Activated T-cell treated with anti-CD3 and anti-CD28 coated beads, Interleukin-2, amount 50 U/mL, for 24 hours (primary cell): ENCODE data around the gene WNT3.
"Not testable (repeated sequence)": the region's sequence is repeated elsewhere in the genome, so short reads cannot be mapped to it uniquely, and the experiment has no call there.

ENCODE experiments used
- DNase-seq: peaks from one replicate; pipeline ENCODE4 v3.0.0-alpha.2; 2020
- H3K27ac Mint-ChIP-seq: 2 replicates; pipeline ENCODE4 v1.8.0; 2020; ENCODE audit warnings: mild to moderate bottlenecking, mixed read lengths
- H3K27me3 Mint-ChIP-seq: 2 replicates; pipeline ENCODE4 v1.8.0; 2020; ENCODE audit warnings: mixed read lengths
- H3K36me3 Mint-ChIP-seq: 2 replicates; pipeline ENCODE4 v1.8.0; 2020; ENCODE audit warnings: low read depth, mixed read lengths
- H3K4me1 Mint-ChIP-seq: 2 replicates; pipeline ENCODE4 v1.8.0; 2020; ENCODE audit warnings: low read depth, mixed read lengths
- H3K4me3 Mint-ChIP-seq: 2 replicates; pipeline ENCODE4 v1.8.0; 2020; ENCODE audit warnings: mild to moderate bottlenecking, moderate library complexity, mixed read lengths
- H3K9me3 Mint-ChIP-seq: 2 replicates; pipeline ENCODE4 v1.8.0; 2020; ENCODE audit warnings: mixed read lengths

WNT3 gene

DNA sequence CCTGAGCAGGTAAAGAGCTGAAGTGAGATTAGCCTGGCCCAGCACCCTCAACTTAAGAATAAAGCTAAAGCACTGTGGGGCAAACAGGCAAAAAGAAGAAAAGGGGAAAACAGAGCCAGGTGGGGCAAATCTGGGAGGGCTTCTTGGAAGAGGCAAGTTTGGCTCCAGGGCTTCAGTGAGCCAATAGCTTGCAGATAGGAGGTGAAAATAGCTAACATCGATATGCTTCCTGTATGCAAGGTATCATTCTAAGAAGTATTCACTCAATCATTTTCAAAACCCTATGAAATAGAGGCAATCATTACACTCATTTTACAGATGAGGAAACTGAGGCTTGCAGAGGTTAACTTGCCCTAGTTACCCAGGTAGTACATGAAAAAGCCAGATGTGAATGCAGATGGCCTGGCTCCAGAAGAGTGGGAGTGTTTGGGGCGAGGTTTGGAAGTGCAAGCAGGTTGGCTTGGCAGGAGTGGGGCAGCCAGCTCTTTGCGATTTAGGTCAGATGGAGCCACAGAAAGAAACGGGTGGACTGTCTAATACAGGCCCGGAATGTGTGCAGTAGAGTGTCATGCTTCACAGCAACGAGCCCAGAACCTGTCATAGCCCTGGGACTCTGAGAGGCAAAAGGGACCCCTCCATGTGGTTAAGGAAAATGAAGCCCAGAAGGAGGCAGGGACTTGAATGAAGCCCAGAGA is 5.7 kb downstream of the WNT3 start:
- Mint-ChIP-seq H3K27me3 (peaks cover 68% of the 10 kb centered on the region), H3K9me3 (no peaks in the 10 kb centered on the region), H3K36me3 (no peaks in the 10 kb centered on the region), H3K27ac (no peak overlapping the region), H3K4me1 (peaks cover 7% of the 10 kb centered on the region), H3K4me3 (no peak overlapping the region)
- no peak for DNase-seq

- DNase-seq = no peak
- Mint-ChIP-seq H3K27ac (no peak overlapping the region), H3K27me3 (peaks cover 61% of the 10 kb centered on the region), H3K36me3 (no peaks in the 10 kb centered on the region), H3K4me1 (peaks cover 2% of the 10 kb centered on the region), H3K4me3 (no peak overlapping the region), H3K9me3 (no peaks in the 10 kb centered on the region)
Observed at GRCh38 chr17:46811978-46812583, 6.4 kb downstream of the WNT3 start.

GRCh38 chr17:46810837-46811236 is 7.7 kb downstream of the WNT3 start:
- peaks cover 48% of the 10 kb centered on the region for H3K27me3 Mint-ChIP-seq

GRCh38 chr17:46809110-46809571 is 9.4 kb downstream of the WNT3 start:
- Mint-ChIP-seq H3K27me3 (peaks cover 32% of the 10 kb centered on the region), H3K4me3 (no peak overlapping the region), H3K36me3 (no peaks in the 10 kb centered on the region), H3K27ac (no peak overlapping the region), H3K9me3 (no peaks in the 10 kb centered on the region), H3K4me1 (no peaks in the 10 kb centered on the region)
- DNase-seq = no peak

More at GRCh38 chr17:46810837-46811236, 7.7 kb downstream of the WNT3 start:
- no peaks in the 10 kb centered on the region for H3K9me3 Mint-ChIP-seq
- no peaks in the 10 kb centered on the region for H3K4me1 Mint-ChIP-seq
- DNase-seq = no peak
- H3K27ac Mint-ChIP-seq = no peak overlapping the region
- no peaks in the 10 kb centered on the region for H3K36me3 Mint-ChIP-seq
- no peak overlapping the region for H3K4me3 Mint-ChIP-seq

DNA sequence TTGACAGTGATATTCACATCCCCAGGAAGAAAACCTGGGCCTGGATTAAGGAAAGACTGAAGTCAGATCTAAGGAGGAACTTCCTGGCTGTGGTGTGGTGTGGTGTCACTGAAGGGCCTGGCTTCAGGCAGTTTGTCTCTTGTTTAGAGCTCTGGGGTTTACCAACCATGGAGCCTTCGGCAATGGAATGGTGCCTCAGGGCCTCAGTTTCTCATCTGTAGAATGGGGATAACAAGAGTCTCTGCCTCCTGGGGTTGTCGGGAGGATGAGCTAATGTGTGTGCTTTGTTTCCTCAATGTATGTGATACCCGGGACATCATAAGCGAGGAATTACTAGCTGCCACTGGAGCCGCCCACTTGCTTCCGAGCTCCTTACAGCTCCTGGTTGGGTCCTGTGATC is 12.7 kb downstream of the WNT3 start:
- Mint-ChIP-seq H3K27ac (no peak overlapping the region), H3K36me3 (no peaks in the 10 kb centered on the region), H3K4me3 (no peak overlapping the region), H3K4me1 (no peaks in the 10 kb centered on the region), H3K27me3 (peaks cover 2% of the 10 kb centered on the region), H3K9me3 (no peaks in the 10 kb centered on the region)
- DNase-seq = no peak

DNA sequence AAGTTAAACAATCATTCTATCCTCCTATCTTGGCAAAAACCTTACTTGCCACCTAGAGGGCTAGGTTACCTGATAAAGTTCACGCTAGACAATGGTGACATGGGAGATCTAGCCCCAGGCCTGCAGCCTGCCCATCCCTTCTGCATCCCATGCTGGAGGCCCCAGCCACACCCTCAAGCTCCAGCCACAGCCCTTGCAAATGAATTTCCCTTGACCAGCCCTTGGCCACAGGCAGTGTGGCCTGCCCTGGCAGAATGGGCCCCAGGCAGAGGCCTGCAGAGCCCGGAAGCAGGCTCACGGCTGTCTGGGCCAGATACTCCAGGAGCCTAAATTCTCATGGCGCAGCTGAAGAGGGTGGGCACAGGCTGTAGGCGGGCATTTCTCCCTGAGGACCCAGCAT is 14.9 kb downstream of the WNT3 start:
- H3K27ac Mint-ChIP-seq = no peak overlapping the region
- no peaks in the 10 kb centered on the region for H3K4me1 Mint-ChIP-seq
- H3K4me3 Mint-ChIP-seq = no peak overlapping the region
- DNase-seq = no peak
- H3K36me3 Mint-ChIP-seq = no peaks in the 10 kb centered on the region
- H3K27me3 Mint-ChIP-seq = no peaks in the 10 kb centered on the region
- H3K9me3 Mint-ChIP-seq = no peaks in the 10 kb centered on the region

- no peak overlapping the region for H3K27ac Mint-ChIP-seq
- no peak overlapping the region for H3K4me3 Mint-ChIP-seq
- no peaks in the 10 kb centered on the region for H3K9me3 Mint-ChIP-seq
- no peaks in the 10 kb centered on the region for H3K4me1 Mint-ChIP-seq
- DNase-seq = no peak
- H3K36me3 Mint-ChIP-seq = no peaks in the 10 kb centered on the region
- H3K27me3 Mint-ChIP-seq = no peaks in the 10 kb centered on the region
Observed at GRCh38 chr17:46802800-46803199, 15.7 kb downstream of the WNT3 start.

GRCh38 chr17:46800573-46800972 is 17.9 kb downstream of the WNT3 start:
- no peak for DNase-seq
- no peak overlapping the region for H3K27ac Mint-ChIP-seq
- H3K4me3 Mint-ChIP-seq = no peak overlapping the region
- no peaks in the 10 kb centered on the region for H3K4me1 Mint-ChIP-seq
- no peaks in the 10 kb centered on the region for H3K9me3 Mint-ChIP-seq
- H3K36me3 Mint-ChIP-seq = no peaks in the 10 kb centered on the region
- H3K27me3 Mint-ChIP-seq = peaks cover 10% of the 10 kb centered on the region

- Mint-ChIP-seq H3K27ac (no peak overlapping the region), H3K27me3 (peaks cover 18% of the 10 kb centered on the region), H3K4me1 (no peaks in the 10 kb centered on the region), H3K9me3 (no peaks in the 10 kb centered on the region), H3K36me3 (no peaks in the 10 kb centered on the region), H3K4me3 (no peak overlapping the region)
- DNase-seq = no peak
Observed at GRCh38 chr17:46796956-46797530, 21.4 kb downstream of the WNT3 start.

DNA sequence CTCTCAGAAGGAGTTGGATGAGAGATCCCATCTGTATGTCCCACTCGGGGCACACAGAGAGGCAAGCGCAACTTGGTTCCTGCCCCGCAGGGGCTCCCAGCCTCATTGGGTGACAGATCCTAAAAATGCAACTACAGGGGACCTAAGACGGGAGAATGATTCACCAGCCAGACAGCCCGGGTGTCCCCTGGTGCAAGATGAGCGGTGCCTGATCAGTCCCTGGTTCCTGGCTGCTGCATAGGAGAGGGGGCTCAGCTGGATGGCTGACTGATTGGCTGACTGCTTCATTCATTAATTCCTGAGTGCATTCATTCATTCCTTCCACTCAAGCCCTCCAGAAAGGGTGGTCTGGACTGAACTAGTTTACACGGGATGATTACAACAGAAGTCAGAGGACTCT is 22.0 kb downstream of the WNT3 start:
- no peaks in the 10 kb centered on the region for H3K36me3 Mint-ChIP-seq
- H3K9me3 Mint-ChIP-seq = no peaks in the 10 kb centered on the region

GRCh38 chr17:46796084-46796483 is 22.4 kb downstream of the WNT3 start:
- Mint-ChIP-seq H3K9me3 (no peaks in the 10 kb centered on the region), H3K4me3 (no peak overlapping the region), H3K36me3 (no peaks in the 10 kb centered on the region), H3K27ac (no peak overlapping the region), H3K27me3 (peaks cover 25% of the 10 kb centered on the region), H3K4me1 (no peaks in the 10 kb centered on the region)
- DNase-seq = no peak

More for the DNA sequence above, 22.0 kb downstream of the WNT3 start:
- no peak overlapping the region for H3K4me3 Mint-ChIP-seq
- H3K27me3 Mint-ChIP-seq = peaks cover 23% of the 10 kb centered on the region
- no peaks in the 10 kb centered on the region for H3K4me1 Mint-ChIP-seq
- H3K27ac Mint-ChIP-seq = no peak overlapping the region
- no peak for DNase-seq

- Mint-ChIP-seq H3K4me3 (no peak overlapping the region), H3K4me1 (no peaks in the 10 kb centered on the region), H3K9me3 (no peaks in the 10 kb centered on the region), H3K36me3 (no peaks in the 10 kb centered on the region), H3K27me3 (peaks cover 31% of the 10 kb centered on the region), H3K27ac (no peak overlapping the region)
- no peak for DNase-seq
Observed at GRCh38 chr17:46795379-46795952, 23.0 kb downstream of the WNT3 start.

DNA sequence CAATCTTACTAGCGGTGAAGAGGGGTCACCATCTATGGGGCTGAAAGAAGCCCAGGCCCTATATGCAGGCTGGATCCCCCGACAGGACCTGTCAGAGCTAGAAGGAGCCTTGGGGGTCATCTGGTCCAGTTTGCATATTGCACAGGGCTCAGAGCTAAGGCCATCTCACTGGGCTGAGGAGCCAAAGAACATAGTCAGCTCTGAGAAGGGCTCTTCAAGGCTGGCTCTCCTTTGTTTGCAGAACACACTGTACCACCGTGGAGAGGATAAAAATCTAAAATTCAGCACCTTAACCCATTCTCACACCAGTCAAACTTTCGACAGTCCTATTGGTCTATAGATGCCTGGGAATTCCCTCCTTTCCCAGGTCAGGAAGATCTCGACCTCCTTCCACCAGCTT is 24.2 kb downstream of the WNT3 start:
- Mint-ChIP-seq H3K4me1 (no peaks in the 10 kb centered on the region), H3K27ac (no peak overlapping the region), H3K9me3 (no peaks in the 10 kb centered on the region), H3K27me3 (peaks cover 37% of the 10 kb centered on the region), H3K36me3 (no peaks in the 10 kb centered on the region), H3K4me3 (no peak overlapping the region)
- no peak for DNase-seq

DNA sequence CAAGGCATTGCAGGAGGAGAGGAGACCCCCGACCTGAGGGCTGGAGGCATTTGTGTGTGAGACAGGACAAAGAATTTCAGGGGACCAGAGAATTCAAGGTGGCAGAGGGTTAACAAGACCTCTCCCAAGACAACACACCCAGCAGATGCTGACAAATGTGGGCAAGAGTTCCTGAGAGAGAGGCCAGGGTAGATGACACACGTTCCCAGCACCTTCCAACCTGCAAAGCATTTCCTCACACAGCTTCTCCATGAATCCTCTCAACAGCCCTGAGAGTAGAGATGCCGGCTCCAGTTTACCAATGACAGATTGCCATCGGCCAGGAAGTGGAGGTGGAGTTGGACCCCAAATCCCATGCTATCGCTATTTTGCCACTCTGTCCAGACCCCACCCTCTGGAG is 25.0 kb downstream of the WNT3 start:
- Mint-ChIP-seq H3K4me1 (no peaks in the 10 kb centered on the region), H3K36me3 (no peaks in the 10 kb centered on the region), H3K9me3 (no peaks in the 10 kb centered on the region), H3K27me3 (peaks cover 37% of the 10 kb centered on the region), H3K27ac (no peak overlapping the region), H3K4me3 (no peak overlapping the region)
- no peak for DNase-seq

DNA sequence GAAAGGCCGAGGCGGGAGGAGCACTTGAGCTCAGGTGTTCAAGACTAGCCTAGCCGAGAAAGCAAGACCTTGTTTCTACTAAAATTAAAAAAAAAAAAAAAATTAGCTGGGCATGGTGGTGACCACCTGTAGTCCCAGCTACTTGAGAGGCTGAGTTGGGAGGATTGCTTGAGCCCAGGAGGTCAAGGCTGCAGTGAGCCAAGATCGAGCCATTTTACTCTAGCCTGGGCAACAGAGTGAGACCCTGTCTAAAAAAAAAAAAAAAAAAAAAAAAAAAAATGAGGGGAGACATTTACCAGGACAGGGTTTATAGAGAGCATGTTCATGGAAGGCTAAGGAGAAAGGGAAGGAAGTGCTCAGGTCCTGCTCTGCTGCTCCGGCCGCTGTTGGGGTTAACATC is 25.5 kb downstream of the WNT3 start:
- not testable (repeated sequence) for DNase-seq, H3K27ac Mint-ChIP-seq, H3K4me1 Mint-ChIP-seq, H3K36me3 Mint-ChIP-seq, H3K4me3 Mint-ChIP-seq, H3K9me3 Mint-ChIP-seq
- H3K27me3 Mint-ChIP-seq = peaks cover 37% of the 10 kb centered on the region
